GM12891 (cell line): ENCODE measurements around the gene SLC25A21.

ENCODE experiments used
- POLR2A ChIP-seq: IDR thresholded peaks from 2 replicates; pipeline ENCODE4 v1.6.1; 2011; ENCODE audit warnings: low read depth, low read length, control low read depth
- POLR2AphosphoS5 ChIP-seq: IDR thresholded peaks from 2 replicates; pipeline ENCODE4 v1.6.1; 2011; ENCODE audit warnings: low read depth, low read length, control low read depth
- POU2F2 ChIP-seq: IDR thresholded peaks from 2 replicates; pipeline ENCODE4 v1.6.1; 2011; ENCODE audit warnings: low read depth, mild to moderate bottlenecking, control low read depth, low read length, moderate library complexity

- TF ChIP-seq POLR2A: no peak
- TF ChIP-seq POLR2AphosphoS5: no peak
- TF ChIP-seq POU2F2: no peak
Measured at GRCh38 chr14:37045340-37046061, 126.9 kb downstream of the SLC25A21 start.
